ENCODE measurements around the gene TGFBR1.

TGFBR1 gene

DNA sequence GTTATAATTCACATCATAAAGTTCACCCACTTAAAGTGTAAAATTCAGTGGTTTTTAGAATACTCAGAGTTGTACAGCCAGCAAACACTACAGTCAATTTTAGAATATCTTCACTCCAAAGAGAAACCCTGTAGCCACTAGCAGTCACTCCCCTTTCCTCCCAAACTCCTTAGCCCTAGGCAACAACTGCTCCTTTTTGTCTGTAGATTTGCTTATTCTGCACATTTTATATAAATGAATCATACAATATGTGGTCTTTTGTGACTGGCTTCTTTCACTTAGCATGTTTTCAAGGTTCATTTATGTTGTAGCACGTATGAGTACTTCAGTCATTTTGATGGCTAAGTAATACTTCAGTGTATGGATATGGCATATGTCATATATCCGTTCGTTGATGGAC, 38.7 kb downstream of the TGFBR1 start:
- Histone ChIP-seq H3K79me2 (ENCODE audit: control insufficient read depth, low read length) (no peaks in the 10 kb centered on the region), H3K27ac (ENCODE audit: low read depth, low read length) (no peak overlapping the region), H4K20me1 (ENCODE audit: control insufficient read depth, insufficient read depth, low read depth, low read length) (no peaks in the 10 kb centered on the region), H3K27me3 (ENCODE audit: control insufficient read depth, low read length) (no peaks in the 10 kb centered on the region), H3K36me3 (ENCODE audit: control insufficient read depth, low read length) (peaks cover 97% of the 10 kb centered on the region), H3K4me3 (ENCODE audit: low read length) (no peak overlapping the region), H3K9me2 (replicated peaks; ENCODE audit: control insufficient read depth, low read length) (no peaks in the 10 kb centered on the region), H3K4me2 (ENCODE audit: low read length) (no peak overlapping the region), H3F3A (ENCODE audit: control insufficient read depth, insufficient read depth) (no peaks in the 10 kb centered on the region), H3K9me3 (ENCODE audit: control insufficient read depth, insufficient read depth, low read length) (no peaks in the 10 kb centered on the region), H3K4me1 (ENCODE audit: control insufficient read depth, low read length) (peaks cover 13% of the 10 kb centered on the region)
- TF ChIP-seq EZH2phosphoT487 (IDR thresholded peaks at IDR 0.05; ENCODE audit: borderline replicate concordance, low read length) = no peak
- TF ChIP-seq, protein P1, sequence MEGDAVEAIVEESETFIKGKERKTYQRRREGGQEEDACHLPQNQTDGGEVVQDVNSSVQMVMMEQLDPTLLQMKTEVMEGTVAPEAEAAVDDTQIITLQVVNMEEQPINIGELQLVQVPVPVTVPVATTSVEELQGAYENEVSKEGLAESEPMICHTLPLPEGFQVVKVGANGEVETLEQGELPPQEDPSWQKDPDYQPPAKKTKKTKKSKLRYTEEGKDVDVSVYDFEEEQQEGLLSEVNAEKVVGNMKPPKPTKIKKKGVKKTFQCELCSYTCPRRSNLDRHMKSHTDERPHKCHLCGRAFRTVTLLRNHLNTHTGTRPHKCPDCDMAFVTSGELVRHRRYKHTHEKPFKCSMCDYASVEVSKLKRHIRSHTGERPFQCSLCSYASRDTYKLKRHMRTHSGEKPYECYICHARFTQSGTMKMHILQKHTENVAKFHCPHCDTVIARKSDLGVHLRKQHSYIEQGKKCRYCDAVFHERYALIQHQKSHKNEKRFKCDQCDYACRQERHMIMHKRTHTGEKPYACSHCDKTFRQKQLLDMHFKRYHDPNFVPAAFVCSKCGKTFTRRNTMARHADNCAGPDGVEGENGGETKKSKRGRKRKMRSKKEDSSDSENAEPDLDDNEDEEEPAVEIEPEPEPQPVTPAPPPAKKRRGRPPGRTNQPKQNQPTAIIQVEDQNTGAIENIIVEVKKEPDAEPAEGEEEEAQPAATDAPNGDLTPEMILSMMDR (IDR thresholded peaks at IDR 0.05; ENCODE audit: low read depth, low read length, poor library complexity, severe bottlenecking) = no peak

DNA sequence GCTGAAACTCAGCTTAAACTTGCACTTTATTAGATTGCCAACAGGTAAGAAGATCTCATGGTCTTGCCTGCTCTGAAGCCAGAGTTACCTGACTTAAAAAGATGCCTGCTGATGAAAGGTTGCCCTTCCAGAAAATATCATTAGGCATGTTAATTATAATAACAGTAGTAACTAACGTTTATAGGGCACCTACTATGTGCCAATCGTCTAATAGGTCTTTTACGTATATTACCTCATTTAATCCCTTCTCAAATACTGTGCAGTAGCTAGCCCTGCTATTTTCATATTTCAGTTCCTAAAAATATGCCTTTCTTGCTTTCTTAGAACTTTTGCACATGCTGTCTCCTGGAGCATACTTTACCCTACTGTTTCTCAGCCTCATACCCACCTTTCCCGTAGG, 40.1 kb downstream of the TGFBR1 start:
- Histone ChIP-seq H3K27me3 (ENCODE audit: control insufficient read depth, low read length) (no peaks in the 10 kb centered on the region), H3K9me3 (ENCODE audit: control insufficient read depth, insufficient read depth, low read length) (no peaks in the 10 kb centered on the region), H3K79me2 (ENCODE audit: control insufficient read depth, low read length) (no peaks in the 10 kb centered on the region), H3K36me3 (ENCODE audit: control insufficient read depth, low read length) (peaks cover 99% of the 10 kb centered on the region), H3F3A (ENCODE audit: control insufficient read depth, insufficient read depth) (no peaks in the 10 kb centered on the region), H4K20me1 (ENCODE audit: control insufficient read depth, insufficient read depth, low read depth, low read length) (no peaks in the 10 kb centered on the region), H3K9me2 (replicated peaks; ENCODE audit: control insufficient read depth, low read length) (no peaks in the 10 kb centered on the region), H3K27ac (ENCODE audit: low read depth, low read length) (no peak overlapping the region), H3K4me3 (ENCODE audit: low read length) (no peak overlapping the region), H3K4me2 (ENCODE audit: low read length) (no peak overlapping the region), H3K4me1 (ENCODE audit: control insufficient read depth, low read length) (peaks cover 7% of the 10 kb centered on the region; the same call in 1 of the 2 replicates)
- TF ChIP-seq, protein P1 (IDR thresholded peaks at IDR 0.05; ENCODE audit: low read depth, low read length, poor library complexity, severe bottlenecking) = no peak
- no peak for TF ChIP-seq EZH2phosphoT487 (IDR thresholded peaks at IDR 0.05; ENCODE audit: borderline replicate concordance, low read length)

DNA sequence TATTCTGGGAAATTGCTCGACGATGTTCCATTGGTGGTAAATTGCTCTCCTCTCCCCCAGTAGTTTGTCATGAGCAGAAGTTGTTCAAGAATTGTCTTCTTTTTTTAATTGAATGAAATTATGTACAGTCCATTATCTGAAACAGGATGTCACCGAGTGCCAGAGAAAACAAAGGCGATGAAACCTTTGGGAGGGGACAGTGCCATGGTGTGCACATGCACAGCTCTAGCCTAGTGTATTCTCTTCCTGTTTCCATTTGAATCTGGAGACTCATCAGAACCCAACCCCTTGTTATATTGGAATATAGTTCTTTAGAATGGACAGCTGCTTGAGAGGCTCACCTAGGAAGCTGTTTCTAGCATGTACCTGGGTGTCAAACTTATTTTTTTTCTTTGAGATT, 41.7 kb downstream of the TGFBR1 start:
- H3K9me2 ChIP-seq (replicated peaks; ENCODE audit: control insufficient read depth, low read length) = no peaks in the 10 kb centered on the region
- no peak overlapping the region for H3K4me3 ChIP-seq (ENCODE audit: low read length)
- peaks cover 92% of the 10 kb centered on the region for H3K36me3 ChIP-seq (ENCODE audit: control insufficient read depth, low read length)
- no peaks in the 10 kb centered on the region for H3K79me2 ChIP-seq (ENCODE audit: control insufficient read depth, low read length)
- H3K27me3 ChIP-seq (ENCODE audit: control insufficient read depth, low read length) = no peaks in the 10 kb centered on the region
- no peaks in the 10 kb centered on the region for H4K20me1 ChIP-seq (ENCODE audit: control insufficient read depth, insufficient read depth, low read depth, low read length)
- H3K4me1 ChIP-seq (ENCODE audit: control insufficient read depth, low read length) = no peaks in the 10 kb centered on the region
- no peak overlapping the region for H3K4me2 ChIP-seq (ENCODE audit: low read length)
- H3K9me3 ChIP-seq (ENCODE audit: control insufficient read depth, insufficient read depth, low read length) = no peaks in the 10 kb centered on the region
- no peaks in the 10 kb centered on the region for H3F3A ChIP-seq (ENCODE audit: control insufficient read depth, insufficient read depth)
- no peak overlapping the region for H3K27ac ChIP-seq (ENCODE audit: low read depth, low read length)
- TF ChIP-seq, protein P1 (IDR thresholded peaks at IDR 0.05; ENCODE audit: low read depth, low read length, poor library complexity, severe bottlenecking) = no peak
- TF ChIP-seq EZH2phosphoT487 (IDR thresholded peaks at IDR 0.05; ENCODE audit: borderline replicate concordance, low read length) = no peak

DNA sequence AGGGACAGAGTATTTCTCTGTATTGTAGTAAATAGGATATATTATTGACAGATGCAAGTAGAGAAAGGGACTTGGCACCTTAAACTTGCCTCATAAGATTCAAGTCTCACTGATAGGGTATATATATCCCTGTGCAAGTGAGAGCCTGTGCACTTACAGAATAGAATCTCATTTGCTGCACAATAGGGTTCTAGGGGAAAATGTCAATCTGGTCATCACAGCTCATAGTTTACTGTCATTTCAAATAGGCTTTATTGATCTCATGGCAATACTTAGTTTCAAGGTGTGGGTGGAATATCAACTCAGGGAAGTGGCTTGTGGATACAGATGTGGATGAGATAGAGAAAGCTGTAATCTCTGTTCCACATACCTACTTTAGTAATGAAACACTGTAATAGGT, 42.3 kb downstream of the TGFBR1 start:
- Histone ChIP-seq H4K20me1 (ENCODE audit: control insufficient read depth, insufficient read depth, low read depth, low read length) (no peaks in the 10 kb centered on the region), H3K36me3 (ENCODE audit: control insufficient read depth, low read length) (peaks cover 92% of the 10 kb centered on the region), H3F3A (ENCODE audit: control insufficient read depth, insufficient read depth) (no peaks in the 10 kb centered on the region), H3K4me1 (ENCODE audit: control insufficient read depth, low read length) (no peaks in the 10 kb centered on the region), H3K9me2 (replicated peaks; ENCODE audit: control insufficient read depth, low read length) (no peaks in the 10 kb centered on the region), H3K79me2 (ENCODE audit: control insufficient read depth, low read length) (no peaks in the 10 kb centered on the region), H3K9me3 (ENCODE audit: control insufficient read depth, insufficient read depth, low read length) (no peaks in the 10 kb centered on the region), H3K4me2 (ENCODE audit: low read length) (no peak overlapping the region), H3K27me3 (ENCODE audit: control insufficient read depth, low read length) (no peaks in the 10 kb centered on the region), H3K4me3 (ENCODE audit: low read length) (no peak overlapping the region), H3K27ac (ENCODE audit: low read depth, low read length) (no peak overlapping the region)
- TF ChIP-seq, protein P1 (IDR thresholded peaks at IDR 0.05; ENCODE audit: low read depth, low read length, poor library complexity, severe bottlenecking) = no peak
- TF ChIP-seq EZH2phosphoT487 (IDR thresholded peaks at IDR 0.05; ENCODE audit: borderline replicate concordance, low read length) = no peak

Data from DOHH2 (cell line).